Measurements from ENCODE around the gene CNTN4.
"Not testable (repeated sequence)": the region's sequence is repeated elsewhere in the genome, so short reads cannot be mapped to it uniquely, and the experiment has no call there.

Gene CNTN4

DNA sequence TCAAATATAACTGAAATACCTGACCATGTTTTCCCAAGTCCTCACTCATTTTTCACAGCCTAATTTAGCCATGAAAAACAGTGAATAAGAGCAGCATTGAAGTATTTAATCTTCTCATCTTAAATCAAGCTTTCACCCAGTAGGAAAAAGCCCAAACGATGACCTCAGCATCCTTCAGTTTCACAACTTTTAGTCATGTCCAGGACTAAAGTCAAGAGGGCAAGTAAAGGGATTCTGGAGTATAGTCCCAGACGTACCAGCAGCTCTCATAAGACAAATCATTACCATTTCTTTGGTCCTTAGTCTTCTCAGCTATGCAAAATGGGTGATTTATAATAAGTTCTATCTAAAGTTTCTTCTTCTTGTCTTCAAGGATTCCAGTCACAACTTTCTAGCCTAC is 774.2 kb downstream of the CNTN4 start:
- DNase-seq: no peak

DNA sequence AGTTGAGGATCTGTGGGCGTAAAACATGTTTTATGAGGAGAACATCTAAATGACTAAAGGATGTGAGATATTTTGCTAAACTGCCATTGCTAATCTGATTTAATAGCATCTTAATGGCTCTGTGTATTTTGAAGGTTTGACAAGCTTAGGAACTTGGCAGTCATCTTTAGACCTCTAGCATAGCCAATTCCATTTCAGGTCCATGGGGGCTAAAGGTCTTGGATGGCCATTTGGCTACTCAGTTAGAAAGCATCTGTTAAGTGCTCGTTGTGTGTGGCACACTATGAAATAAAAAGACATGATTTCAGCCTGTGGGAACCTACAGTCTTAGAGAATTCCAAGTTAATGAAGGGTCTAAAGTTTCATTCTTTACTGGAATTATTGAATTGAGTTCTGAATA is 775.3 kb downstream of the CNTN4 start:
- no peak for DNase-seq

DNA sequence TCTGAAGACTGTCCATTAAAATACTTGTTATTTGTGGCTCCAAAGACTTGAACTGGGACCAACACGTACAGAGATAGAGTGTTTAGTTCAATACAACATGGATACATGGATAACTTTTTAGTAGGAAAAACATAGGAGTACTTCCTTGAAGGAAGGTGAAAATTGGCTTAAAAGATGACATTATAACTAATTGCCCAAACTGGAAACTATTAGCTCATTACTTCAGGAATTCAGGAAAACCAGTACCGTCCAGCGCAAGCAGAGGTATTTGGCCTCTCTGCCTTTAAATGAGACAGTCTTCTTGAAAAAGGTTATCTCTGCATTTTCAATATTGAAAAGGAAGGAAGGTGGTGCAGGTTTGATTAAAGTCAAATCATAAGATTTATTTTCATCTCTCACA is 777.0 kb downstream of the CNTN4 start:
- DNase-seq: no peak

DNA sequence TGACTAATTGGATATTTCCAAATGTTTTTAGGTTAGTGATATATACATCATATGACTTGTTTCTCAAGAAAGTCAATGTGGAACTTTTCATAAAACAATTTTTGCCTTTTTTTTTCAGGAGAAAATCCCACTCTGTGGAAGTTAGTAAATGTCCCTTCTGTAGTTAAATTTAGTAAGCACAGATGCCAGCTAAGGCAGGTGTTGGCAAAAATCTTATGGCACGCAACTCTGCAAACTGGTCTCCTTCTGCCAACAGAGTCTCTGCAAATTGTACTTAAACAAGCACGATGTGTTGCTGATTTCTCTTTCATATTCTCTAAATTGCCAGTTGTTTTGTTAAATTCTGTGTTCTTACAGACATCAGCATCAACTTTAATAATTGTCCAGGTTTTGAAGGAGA is 777.7 kb downstream of the CNTN4 start:
- DNase-seq: no peak

DNA sequence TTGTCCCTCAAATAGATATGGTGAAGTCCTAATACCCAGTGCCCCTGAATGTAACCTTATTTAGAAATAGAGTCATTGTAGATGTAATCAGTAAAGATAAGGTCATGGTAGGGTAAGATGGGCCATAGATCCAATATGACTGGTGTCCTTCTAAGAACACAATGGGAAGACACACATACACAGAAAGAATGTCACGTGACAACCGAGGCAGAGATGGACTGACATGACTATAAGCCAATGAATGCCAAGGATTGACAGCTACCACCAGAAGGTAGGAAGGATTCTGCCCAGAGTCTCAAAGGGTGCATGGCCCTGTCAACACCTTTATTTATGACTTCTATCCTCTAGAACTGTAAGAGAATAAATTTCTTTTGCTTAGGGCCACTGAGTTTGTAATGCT is 780.4 kb downstream of the CNTN4 start:
- no peak for DNase-seq

DNA sequence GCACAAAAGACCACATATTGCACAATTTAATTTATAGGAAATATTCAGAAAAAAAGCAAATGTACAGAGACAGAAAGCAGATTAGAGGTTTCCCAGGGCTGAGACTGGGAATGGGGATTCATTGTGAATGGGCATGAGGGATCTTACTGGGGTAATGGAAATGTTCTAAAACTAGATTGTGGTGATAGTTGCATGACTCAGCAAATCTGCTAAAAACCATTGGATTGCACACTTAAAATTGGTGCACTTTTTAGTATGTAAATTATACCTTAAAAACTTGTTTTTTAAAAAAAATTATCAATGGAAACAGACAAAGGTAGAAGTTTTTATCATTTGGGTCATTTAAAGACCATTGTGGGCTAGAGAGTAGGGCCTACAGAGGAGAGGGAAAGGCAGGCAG is 780.9 kb downstream of the CNTN4 start:
- no peak for DNase-seq

DNA sequence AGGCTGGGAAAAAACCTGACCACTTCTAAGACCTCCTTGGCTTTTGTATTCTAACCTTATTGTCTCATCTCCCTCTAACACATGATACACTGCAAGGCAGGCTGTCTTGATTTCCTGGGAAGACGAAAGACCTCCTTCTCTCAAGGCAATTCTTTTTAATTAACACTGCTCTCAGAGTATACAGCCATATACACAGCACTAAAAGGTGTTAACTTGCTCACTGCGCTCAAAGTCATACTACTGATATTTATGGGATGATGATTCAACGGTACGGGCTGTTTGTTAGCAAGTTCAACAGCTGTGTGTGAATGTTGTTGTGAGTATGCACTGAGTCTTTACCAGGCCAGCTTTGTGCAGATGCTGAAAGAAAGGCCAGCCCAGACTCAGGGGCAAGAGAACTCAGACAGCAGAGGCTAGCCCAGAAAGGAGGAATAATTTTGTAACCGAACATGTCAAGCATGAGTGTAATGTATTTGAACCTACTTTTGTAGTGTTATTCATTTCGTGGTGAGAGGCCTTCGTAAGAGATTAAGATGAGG is 781.6 kb downstream of the CNTN4 start:
- no peak for DNase-seq

DNA sequence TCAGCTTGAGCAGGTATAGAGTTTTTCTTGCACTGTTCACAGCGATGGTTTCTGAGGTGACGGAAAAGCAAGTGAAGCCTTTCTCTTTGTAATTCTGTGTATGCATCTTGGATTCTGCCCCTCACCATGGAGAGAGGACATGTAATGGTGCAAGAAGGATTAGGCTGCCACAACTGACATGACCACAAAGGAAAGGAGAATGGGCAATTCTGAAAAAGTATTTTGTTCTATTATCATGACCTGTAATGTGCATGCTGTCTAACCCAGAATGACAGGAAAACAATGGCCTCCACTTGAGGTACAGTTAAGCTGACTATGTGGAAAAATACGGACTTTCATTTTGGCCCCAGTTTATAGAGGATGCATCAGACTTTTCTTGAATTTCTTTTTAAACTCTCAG is 784.6 kb downstream of the CNTN4 start:
- DNase-seq: no peak

DNA sequence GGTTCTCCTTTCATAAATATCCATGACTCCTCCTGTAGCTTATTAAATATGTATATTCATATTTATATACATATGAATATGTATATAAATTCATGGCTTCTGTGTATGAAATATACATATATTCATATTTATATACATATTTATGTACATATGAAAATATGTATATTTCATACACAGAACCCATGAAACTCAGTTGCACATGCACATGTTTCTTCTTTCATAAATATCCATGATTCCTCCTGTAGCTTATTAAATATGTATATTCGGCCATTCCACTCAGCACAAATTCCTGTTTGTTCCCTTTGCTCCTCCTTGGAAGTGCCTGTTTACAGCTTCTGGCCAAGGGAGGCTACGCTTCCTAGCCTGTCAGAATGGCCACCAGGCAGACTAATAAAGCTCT is 789.9 kb downstream of the CNTN4 start:
- no peak for DNase-seq

DNA sequence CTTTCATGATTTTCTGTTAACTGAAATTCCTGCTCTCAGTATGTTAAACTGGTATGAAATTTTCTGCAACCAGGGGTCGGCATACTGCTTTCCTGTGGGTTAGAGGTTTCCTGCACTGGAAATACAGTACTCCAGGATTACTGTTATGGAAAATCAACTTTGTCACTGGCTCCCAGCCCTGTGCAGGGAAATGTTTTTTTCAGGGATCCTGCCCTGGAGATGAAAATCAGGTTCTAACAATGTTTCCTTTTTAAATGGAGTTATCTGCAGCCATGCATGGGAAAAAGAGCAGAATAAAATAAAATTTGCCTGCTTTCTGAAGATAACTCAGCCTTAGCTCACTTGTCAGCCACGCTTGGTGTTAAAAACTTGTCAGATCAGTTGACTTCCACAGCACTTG is 791.1 kb downstream of the CNTN4 start:
- no peak for DNase-seq

DNA sequence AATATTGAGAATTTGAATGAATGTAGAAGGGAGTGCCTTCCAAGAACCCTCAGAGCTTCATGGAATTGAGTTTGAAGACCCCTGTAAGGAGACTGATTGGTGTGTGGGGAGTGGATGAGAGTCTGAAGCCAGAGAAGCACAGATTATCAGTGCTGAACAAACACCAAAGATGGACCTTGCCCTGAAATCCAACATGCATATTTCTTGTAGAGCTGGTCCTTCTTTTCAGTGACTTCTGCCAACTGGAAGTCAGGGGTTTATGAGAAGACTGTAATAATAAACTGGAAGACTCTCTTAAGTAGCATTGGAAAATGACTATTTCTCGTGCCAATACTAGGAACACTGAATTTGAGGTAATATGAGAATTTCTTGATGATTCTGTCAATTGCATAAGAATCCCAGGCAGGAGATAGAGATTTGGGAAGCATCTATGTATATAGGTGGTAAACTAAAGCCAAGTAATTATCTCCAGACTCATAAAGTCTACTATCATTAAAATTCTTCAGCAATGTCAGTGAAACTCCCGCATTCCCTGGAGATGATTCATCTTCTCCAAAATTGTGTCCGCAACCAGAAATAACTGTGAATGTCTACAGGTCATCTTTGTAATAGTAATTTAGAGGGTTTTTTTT is 797.8 kb downstream of the CNTN4 start:
- no peak for DNase-seq

DNA sequence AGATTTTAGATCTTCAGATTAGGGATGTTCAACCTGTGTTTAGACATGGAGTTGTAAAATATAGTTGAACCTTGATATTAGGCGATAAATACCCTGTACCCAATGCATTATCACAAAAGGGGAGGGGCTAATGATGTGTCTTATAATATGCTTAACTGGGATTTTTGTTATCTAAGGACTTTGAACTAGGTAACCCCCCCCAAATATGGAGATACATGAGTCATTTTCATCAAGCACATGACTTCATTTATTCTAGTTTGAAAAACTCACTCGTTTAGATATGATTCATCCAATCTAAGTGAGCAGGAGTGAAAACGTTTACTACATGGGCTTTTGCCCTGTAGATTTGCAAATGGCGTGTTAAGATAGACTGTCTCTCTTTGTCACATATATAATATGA is 799.2 kb downstream of the CNTN4 start:
- no peak for DNase-seq

DNA sequence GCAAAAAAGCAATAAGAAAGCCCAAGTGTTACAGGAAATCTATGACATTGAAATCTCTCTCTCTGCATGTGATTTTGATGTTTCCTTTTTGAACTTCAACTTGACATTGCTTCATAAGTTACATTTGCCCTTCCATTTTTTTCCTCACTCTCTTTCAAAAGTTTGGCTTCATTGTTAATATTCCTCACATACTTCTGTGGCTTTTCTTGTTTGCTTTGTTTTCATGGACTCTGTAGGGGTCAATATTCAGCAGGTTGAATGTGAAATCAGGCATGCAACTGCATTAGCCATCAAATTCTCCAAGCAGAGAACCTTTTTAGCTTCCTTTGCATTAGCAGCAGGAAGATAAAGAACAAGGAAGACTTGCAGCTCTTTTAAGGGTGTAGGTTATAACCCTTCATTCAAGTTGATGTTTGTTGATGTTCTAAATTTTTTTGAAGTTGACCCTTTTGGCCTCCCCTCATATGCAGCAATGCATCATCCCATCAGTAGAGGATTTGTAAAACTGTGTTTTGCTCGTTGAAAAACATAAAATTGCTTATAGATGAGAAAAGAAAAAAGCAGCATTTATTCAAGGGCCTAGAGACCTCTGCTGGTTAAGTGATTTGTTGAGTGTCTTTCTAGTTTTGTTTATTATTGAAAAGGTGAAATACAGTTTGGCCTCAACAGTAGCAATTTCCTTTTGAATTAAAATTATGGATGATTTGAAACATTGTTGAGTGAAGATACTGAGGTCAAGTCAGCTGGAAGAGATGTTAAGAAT is 800.1 kb downstream of the CNTN4 start:
- DNase-seq: no peak

DNA sequence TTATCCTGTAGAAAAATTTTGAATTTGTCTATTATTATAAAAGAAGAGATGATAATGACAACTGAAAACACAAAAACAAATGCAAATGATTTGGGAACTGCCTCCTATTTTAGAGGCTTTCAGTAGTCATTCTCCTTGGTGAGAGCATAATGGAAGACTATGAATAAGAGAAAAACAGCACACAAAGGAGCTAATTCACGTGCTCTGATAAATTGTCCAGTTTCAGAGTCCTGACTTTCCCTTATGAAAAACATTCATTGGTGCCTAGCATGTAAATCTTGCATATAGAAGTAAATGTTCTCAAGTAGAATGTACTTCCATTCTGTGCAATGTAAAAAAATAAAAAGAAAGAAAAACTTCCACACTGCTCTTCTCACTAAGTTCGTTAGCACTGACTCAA is 805.4 kb downstream of the CNTN4 start:
- DNase-seq: no peak

DNA sequence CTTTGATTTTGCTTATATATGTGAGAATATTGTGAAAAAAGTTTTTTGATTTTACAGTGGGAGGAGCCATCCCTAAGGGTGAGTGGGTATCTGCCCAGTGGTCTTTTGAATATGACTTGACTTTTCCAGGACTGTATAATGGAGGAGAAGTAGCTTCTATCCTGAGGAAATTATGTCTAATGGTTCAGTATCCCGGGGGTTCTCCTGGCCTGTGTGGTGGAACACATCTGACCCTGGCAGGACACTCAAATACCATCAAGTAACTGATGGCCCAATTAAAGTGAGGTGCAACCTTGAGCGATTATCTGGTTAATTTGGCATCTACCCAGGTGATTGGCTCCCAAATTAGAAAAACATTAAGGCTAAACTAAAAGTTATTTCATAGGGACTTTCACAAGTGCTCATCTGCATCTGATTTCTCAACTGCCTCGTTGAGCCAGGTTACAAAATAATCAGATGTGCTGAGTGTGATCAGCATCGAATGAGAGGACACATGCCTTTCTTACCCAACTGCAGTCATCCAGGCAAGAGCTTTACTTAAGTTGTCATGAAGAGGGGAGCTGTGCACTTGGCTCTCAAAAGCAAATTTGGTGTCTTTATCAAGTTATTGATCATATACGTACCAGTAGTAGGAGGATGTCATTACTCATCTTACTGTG is 810.2 kb downstream of the CNTN4 start:
- no peak for DNase-seq

DNA sequence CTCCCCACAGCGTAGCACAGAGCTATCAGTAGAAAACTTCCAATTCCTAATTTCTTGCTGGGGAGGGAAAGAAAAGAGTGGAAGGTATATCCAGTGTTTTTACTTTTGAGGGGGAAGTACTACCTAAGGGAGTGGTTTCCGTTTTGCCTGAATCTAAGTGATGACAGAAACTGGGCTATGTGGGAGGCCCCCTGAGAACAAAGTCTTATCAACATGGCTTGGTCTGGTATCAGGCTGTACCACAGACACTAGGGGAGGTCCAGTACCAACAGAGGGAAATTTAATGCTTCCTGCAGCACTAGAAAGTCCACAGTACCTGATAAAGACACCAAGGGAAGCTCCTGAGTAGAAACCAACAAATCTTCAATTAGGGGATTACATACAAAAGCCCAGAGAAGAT is 812.3 kb downstream of the CNTN4 start:
- no peak for DNase-seq

DNA sequence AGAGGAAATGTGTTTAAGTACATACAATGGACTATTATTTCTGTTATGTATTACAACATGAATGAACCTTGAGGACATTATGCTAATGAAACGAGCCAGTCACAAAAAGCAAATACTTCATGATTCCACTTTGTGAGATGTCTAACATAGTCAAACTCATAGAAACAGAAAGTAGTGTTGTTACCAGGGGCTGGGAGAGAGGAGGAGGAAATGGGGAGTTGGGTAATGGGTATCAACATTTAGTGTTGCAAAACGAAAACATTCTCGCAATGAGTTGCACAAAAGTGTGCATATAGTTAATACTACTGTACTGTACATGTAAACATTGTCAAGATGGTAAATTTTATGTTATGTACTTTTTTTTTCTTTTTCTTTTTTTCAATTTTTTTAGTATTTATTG is 817.2 kb downstream of the CNTN4 start:
- no peak for DNase-seq

DNA sequence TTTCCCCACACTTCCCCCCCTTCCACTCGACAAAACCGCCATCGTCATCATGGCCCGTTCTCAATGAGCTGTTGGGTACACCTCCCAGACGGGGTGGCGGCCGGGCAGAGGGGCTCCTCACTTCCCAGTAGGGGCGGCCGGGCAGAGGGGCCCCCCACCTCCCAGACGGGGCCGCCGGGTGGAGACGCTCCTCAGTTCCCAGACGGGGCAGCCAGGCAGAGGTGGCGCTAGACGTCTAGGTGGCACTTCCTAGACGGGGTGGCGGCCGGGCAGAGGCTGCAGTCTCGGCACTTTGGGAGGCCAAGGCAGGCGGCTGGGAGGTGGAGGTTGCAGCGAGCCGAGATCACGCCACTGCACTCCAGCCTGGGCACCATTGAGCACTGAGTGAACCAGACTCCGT is 818.0 kb downstream of the CNTN4 start:
- not testable (repeated sequence) for DNase-seq

DNA sequence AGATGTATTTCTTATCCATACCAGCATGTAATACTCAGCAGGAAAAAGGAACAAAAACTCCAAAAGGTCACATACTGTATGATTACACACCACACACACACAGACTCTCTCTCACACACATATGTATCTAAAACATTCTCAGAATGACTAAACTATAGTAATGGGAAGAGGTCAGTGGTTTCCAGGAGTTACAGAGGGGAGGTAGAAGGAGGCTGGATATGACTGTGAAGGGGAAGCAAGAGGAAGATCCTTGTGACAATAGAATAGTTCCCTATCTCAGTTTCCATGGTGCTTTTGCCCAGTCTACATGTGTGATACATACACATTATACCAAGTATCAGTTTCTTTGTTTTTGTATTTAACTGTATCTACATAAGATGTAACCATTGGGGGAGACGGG is 821.4 kb downstream of the CNTN4 start:
- DNase-seq: no peak

DNA sequence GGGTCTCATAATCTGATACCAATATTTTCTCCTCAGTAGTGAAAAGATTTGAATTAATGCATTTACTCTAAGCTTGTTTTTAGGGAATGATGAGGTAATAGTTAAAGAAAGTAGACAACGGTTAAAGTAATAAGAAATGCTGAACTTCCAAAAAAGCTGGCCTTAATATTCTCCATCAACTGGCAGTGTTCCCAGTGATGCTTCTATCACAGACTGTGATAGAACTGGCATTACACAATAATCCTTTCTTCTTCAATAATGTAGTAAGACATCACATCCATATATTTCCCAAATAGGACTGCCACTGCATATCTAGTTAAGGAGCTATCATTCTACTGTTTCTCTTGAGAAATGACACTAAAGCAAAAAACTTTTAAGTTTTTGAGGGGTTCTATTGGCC is 822.8 kb downstream of the CNTN4 start:
- no peak for DNase-seq

DNA sequence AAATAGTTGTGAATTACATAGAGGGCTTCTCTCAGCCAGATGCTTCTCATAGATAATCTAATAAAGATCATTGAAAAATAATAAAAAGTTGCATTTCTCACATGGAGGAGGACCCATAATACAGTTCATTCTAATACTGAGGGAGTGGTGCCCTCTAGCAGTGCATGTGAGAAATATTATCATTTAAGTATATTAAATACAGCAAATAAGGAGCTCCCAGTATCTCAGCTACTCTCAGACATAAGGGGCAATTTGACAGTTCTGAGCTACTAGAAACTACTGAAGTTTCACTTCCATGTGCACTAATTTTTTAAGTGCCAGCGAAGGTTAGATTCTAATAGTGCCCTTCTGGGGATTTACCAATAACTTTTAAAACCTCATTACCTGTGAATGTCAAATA is 823.2 kb downstream of the CNTN4 start:
- no peak for DNase-seq

DNA sequence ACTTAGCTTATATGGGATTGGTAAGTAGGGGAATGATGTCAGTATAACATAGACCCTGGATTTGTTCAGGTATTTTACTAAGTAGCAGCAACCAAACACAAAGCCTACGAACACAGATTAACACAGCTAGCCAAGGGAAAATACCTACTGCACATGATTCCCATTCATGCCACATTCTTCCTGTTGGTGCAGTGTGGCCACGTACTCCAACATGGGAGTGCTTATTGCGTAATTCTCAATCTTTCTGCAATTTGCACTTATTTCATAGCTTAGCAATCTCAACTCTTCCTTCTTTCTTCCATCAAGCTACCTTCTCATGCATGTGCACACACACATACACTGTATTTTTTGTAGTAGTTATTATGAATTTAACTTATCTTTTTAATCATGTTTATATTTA is 824.7 kb downstream of the CNTN4 start:
- no peak for DNase-seq

DNA sequence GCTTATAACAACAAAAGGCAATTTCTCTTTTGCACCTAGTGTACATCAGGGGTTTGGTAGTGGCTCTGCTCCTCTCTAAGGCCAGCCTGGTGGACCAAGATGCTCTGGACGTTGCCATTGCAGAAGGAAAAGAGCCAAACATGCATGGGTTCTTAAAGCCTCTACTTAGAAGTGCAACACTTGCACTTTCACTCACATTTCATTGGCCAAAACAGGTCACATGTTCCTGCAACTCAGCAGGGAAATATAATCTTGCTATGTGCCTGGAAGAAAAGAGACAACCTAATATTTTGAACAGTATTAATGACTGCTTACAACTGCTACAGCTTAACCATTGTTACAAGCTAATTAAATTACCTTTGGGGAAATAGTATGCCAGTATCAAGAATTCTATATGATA is 828.6 kb downstream of the CNTN4 start:
- no peak for DNase-seq

DNA sequence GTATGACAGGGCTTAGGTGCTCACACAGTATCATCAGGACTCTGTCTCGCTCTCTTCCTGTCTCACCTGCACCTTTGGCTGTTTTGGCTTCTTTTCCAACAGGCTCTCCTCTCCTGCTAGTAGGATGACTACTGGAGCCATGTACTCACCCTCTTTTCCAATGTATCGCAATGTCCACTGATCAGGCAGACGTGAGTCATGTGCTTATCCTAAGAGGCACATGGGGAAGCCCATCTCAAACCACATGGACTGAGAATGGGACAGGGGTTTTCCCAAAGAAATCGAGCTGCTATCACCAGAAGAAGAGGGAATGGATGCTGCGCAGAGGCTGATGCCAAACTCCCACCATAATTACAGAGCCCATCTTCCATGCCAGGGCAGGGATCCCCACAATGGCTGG is 830.9 kb downstream of the CNTN4 start:
- DNase-seq: no peak

All from stimulated activated CD4-positive, alpha-beta T cell treated with anti-CD3 and anti-CD28 coated beads, Interleukin-2, amount 100 ng/mL, for 48 hours (primary cell).